Endothelial cell of umbilical vein (primary cell): Measurements from ENCODE around the gene MSANTD2. TPM values are rescaled to one million over a fixed set of nuclear protein-coding genes. Genes with fewer than 3 reads are reported as not detected.

Source experiments
- BruUV-seq: library from RNA; stranded (reverse); fragments of 400-500 nt; replicated peaks from 2 replicates; lab custom pipeline; 2021; lab: Mats Ljungman, UMichigan
- CTCF ChIA-PET: fragments of 300-600, 350-600 bp; sonication (Branson Sonifier 250); formaldehyde crosslinking; loops from one replicate; lab custom pipeline; 2021; ENCODE audit warnings: antibody characterized with exemption, inconsistent platforms; lab: Charles Lee
- POLR2A ChIA-PET: fragments of 300-600, 350-600 bp; sonication (Branson Sonifier 250); formaldehyde crosslinking; loops from one replicate; lab custom pipeline; 2021; ENCODE audit warnings: antibody characterized with exemption, inconsistent platforms; lab: Charles Lee
- DNase-seq: peaks from one replicate; pipeline ENCODE4 v3.0.0-alpha.2; 2011; ENCODE audit warnings: low read depth, low spot score
- FAIRE-seq: peaks from 2 replicates; lab custom pipeline; 2011; peaks lifted over from hg19 to GRCh38; lab: Jason Lieb, UNC
- H2AFZ ChIP-seq: 2 replicates; pipeline ENCODE4 v1.6.0; 2012; ENCODE audit warnings: low read depth, low read length, control low read depth, inconsistent platforms
- H3K27ac ChIP-seq: 2 replicates; pipeline ENCODE4 v1.5.1; 2011; ENCODE audit warnings: low read depth, mild to moderate bottlenecking, control low read depth, low read length, moderate library complexity; ENCODE audit not compliant: insufficient read depth
- H3K27me3 ChIP-seq, 2 experiments: 2 replicates each; pipeline versions ENCODE4 v1.6.0 to v1.6.1; 2011; ENCODE audit warnings: low read length in 2 of 2, mixed read lengths in 1 of 2; ENCODE audit not compliant: control insufficient read depth in 2 of 2, insufficient read depth in 2 of 2
- H3K36me3 ChIP-seq, 2 experiments: 2 replicates in 1 of 2; 3 replicates in 1 of 2; pipeline ENCODE4 v1.5.1; 2011; ENCODE audit warnings: low read length in 2 of 2, mild to moderate bottlenecking in 1 of 2, moderate library complexity in 1 of 2; ENCODE audit not compliant: control insufficient read depth in 2 of 2, insufficient read depth in 2 of 2; ENCODE audit errors: extremely low read depth in 1 of 2
- H3K4me1 ChIP-seq: 3 replicates; pipeline ENCODE4 v1.5.1; 2011; ENCODE audit warnings: mild to moderate bottlenecking, low read length; ENCODE audit not compliant: control insufficient read depth, insufficient read depth; ENCODE audit errors: extremely low read depth
- H3K4me2 ChIP-seq: 2 replicates; pipeline ENCODE4 v1.6.1; 2011; ENCODE audit warnings: low read length, control low read depth, mixed read lengths; ENCODE audit not compliant: insufficient read depth
- H3K4me3 ChIP-seq, 3 experiments: fragments of 200-600 bp in 1 of 3; sonication (generic), shearing (Covaris generic) in 1 of 3; replicated peaks in 1 of 3; 2 replicates each; pipeline ENCODE4 v1.5.1; 2011 to 2016; ENCODE audit warnings: control low read depth in 3 of 3, low read length in 3 of 3, mild to moderate bottlenecking in 2 of 3, inconsistent platforms in 1 of 3, low read depth in 1 of 3, moderate library complexity in 1 of 3; ENCODE audit not compliant: insufficient read depth in 1 of 3
- H3K79me2 ChIP-seq: 2 replicates; pipeline ENCODE4 v1.6.0; 2012; ENCODE audit warnings: low read length, inconsistent platforms; ENCODE audit not compliant: control insufficient read depth, insufficient read depth
- H3K9ac ChIP-seq: replicated peaks from 2 replicates; pipeline ENCODE3; 2011; ENCODE audit warnings: low read length, control low read depth; ENCODE audit not compliant: insufficient read depth; ENCODE audit errors: extremely low read depth
- H3K9me1 ChIP-seq: replicated peaks from 3 replicates; pipeline ENCODE4 v1.6.0; 2011; ENCODE audit warnings: mild to moderate bottlenecking, low read length; ENCODE audit not compliant: control insufficient read depth, insufficient read depth; ENCODE audit errors: extremely low read depth
- H3K9me3 ChIP-seq: replicated peaks from 2 replicates; pipeline ENCODE4 v1.5.1; 2012; ENCODE audit warnings: low read length, inconsistent platforms; ENCODE audit not compliant: control insufficient read depth, insufficient read depth
- H4K20me1 ChIP-seq: replicated peaks from 2 replicates; pipeline ENCODE3; 2011; ENCODE audit warnings: mild to moderate bottlenecking, low read length; ENCODE audit not compliant: control insufficient read depth, insufficient read depth; ENCODE audit errors: extremely low read depth
- CTCF ChIP-seq, 2 donors: IDR thresholded peaks; 1 replicate in 1 of 2; 2 replicates in 1 of 2; pipeline ENCODE4 v1.5.1; 2011; ENCODE audit warnings: low read length in 2 of 2, mild to moderate bottlenecking in 2 of 2, moderate library complexity in 2 of 2, control low read depth in 1 of 2, inconsistent platforms in 1 of 2, low read depth in 1 of 2; ENCODE audit not compliant: insufficient read depth in 1 of 2; ENCODE audit errors: extremely low read depth in 1 of 2
- EZH2 ChIP-seq: IDR thresholded peaks from 2 replicates; pipeline ENCODE4 v1.6.1; 2012; ENCODE audit warnings: borderline replicate concordance, low read depth, mild to moderate bottlenecking, moderate library complexity, low read length, inconsistent platforms; ENCODE audit not compliant: severe bottlenecking
- FOS ChIP-seq: IDR thresholded peaks from 2 replicates; pipeline ENCODE4 v1.6.1; 2011; ENCODE audit warnings: mild to moderate bottlenecking, low read length, moderate library complexity, borderline replicate concordance; ENCODE audit not compliant: insufficient read depth
- GATA2 ChIP-seq: IDR thresholded peaks from 2 replicates; pipeline ENCODE4 v1.7.0; 2011; ENCODE audit warnings: low read depth, mild to moderate bottlenecking, moderate library complexity, mixed read lengths, low read length; ENCODE audit not compliant: insufficient read length, insufficient read depth
- JUN ChIP-seq: IDR thresholded peaks from 2 replicates; pipeline ENCODE4 v1.6.1; 2011; ENCODE audit warnings: borderline replicate concordance, low read depth; ENCODE audit not compliant: insufficient read length, insufficient read depth
- MYC ChIP-seq: IDR thresholded peaks from one replicate; pipeline ENCODE4 v1.6.1; 2011; ENCODE audit warnings: mild to moderate bottlenecking, low read depth, low read length
- POLR2A ChIP-seq: IDR thresholded peaks from 2 replicates; pipeline ENCODE4 v1.6.1; 2012; ENCODE audit warnings: low read depth, mild to moderate bottlenecking, control low read depth, low read length
- POLR2AphosphoS5 ChIP-seq: IDR thresholded peaks from 2 replicates; pipeline ENCODE4 v1.6.1; 2012; ENCODE audit warnings: low read depth, mild to moderate bottlenecking, control low read depth, low read length, moderate library complexity; ENCODE audit not compliant: insufficient read depth
- dilution Hi-C: fragments of 300-500 bp; cut with MboI; formaldehyde crosslinking; loops from one replicate; pipeline ENCODE4 v1.15.0; 2019; ENCODE audit warnings: low sequenced_read_pairs; ENCODE audit not compliant: extremely low pct_ligation_motif_present
- intact Hi-C: fragments of 100-400 bp; cut with micrococcal nuclease; formaldehyde crosslinking; loops from one replicate; pipeline ENCODE4 v1.10.0; 2022
- polyA plus RNA-seq, 4 experiments: library from polyadenylated mRNA; depleted of rRNA in 3 of 4; stranded (reverse) in 3 of 4; unstranded in 1 of 4; fragments of >200 nt; gene quantifications; 2 replicates each; pipeline versions ENCODE4 v1.2.1 to v1.2.3, GENCODE V29; 2011 to 2012; ENCODE audit warnings: missing spikeins in 1 of 4
- total RNA-seq: library from RNA; stranded (reverse); gene quantifications from 2 replicates; pipeline ENCODE4 v1.2.3, GENCODE V29; 2021
- TF ChIP-seq, protein P1 (sequence below): IDR thresholded peaks from 2 replicates; pipeline ENCODE4 v1.6.1; 2011; ENCODE audit not compliant: insufficient read depth, insufficient read length

MSANTD2 gene
- total and polyA plus RNA-seq, 2 donors (not counting 3 experiments of a cell fraction or from before 2014, with no cell fraction given): 5.5 to 23.2 TPM

DNA sequence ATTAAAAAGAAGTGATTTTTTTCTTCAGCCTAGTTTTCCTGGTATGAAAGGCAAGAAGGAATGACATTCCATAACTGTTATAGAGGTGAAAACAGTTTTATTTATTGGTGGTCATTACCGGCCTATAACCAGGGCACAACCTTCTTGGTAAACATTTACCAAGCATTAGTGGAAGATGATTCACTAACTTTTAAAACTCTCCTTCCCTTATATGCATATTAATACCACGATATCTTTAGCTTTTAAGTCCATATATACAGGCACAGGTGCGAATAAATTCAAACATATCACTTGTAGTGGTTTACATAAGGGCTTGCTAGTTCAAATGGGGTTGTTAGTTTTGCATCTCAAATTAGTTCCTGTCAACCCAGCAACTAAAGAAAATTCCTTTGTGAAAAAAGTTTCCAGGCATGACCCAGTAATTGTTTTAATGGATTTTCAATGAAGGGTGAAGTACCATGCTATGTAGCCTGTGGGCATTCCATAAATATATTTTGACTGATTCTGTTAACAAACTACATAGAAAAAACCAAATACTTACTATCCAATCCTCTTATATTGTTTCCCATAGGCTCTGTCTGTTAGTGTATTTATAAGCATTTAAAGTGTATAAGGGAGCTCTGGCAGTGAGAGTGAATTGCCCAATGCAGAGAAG, 34.4 kb upstream of the MSANTD2 start:
- H3K79me2 ChIP-seq: no peaks in the 10 kb centered on the region
- H3K27me3 ChIP-seq: peaks cover 13 to 25% of the 10 kb centered on the region in 2 experiments
- no peak for TF ChIP-seq POLR2AphosphoS5
- no peak for TF ChIP-seq FOS
- no peak for TF ChIP-seq EZH2
- TF ChIP-seq POLR2A: no peak
- TF ChIP-seq CTCF (IDR thresholded peaks at IDR 0.05; ENCODE audit: extremely low read depth in 1 of 2, insufficient read depth in 1 of 2, low read depth in 1 of 2, low read length in 2 of 2): no peak
- no peak for TF ChIP-seq MYC
- TF ChIP-seq GATA2: no peak
- TF ChIP-seq JUN: no peak
- TF ChIP-seq, protein P1, sequence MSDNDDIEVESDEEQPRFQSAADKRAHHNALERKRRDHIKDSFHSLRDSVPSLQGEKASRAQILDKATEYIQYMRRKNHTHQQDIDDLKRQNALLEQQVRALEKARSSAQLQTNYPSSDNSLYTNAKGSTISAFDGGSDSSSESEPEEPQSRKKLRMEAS: no peak
- no peak overlapping the region for H2AFZ ChIP-seq
- FAIRE-seq (no peak), DNase-seq (no peak)
- H3K27ac ChIP-seq: no peak overlapping the region
- H3K9me1 ChIP-seq: no peaks in the 10 kb centered on the region
- no peaks in the 10 kb centered on the region for H4K20me1 ChIP-seq
- ChIA-PET CTCF (interaction anchor here (0.9 to 8.5 kb wide), 6 partner anchors 22 to 192 kb away, joined by 3 to 191 read pairs (median 8); partner anchors contain the start of gene MSANTD2), POLR2A (interaction anchor here (0.5 kb wide), 1 partner anchor 36 kb away, joined by 3 read pairs; no protein-coding TSS in a partner anchor)
- H3K4me3 ChIP-seq: no peak overlapping the region
- no peaks in the 10 kb centered on the region for H3K9me3 ChIP-seq
- no peaks in the 10 kb centered on the region for H3K36me3 ChIP-seq
- dilution Hi-C loops (loop anchor here (10.0 kb wide), 1 partner anchor 170 kb away; no protein-coding TSS in a partner anchor), intact Hi-C loops (loop anchor here (5.0 kb wide), 1 partner anchor 432 kb away; no protein-coding TSS in a partner anchor)
- no peak overlapping the region for H3K4me2 ChIP-seq
- H3K9ac ChIP-seq: no peak overlapping the region
- peaks cover 10% of the 10 kb centered on the region for H3K4me1 ChIP-seq
- no TSS peak for BruUV-seq
